Activated CD8-positive, alpha-beta memory T cell treated with anti-CD3 and anti-CD28 coated beads for 48 hours (primary cell): ENCODE results near the gene VWCE.

ENCODE experiments used
- DNase-seq, 3 experiments: peaks; one replicate each; pipeline ENCODE4 v3.0.0-alpha.2; 2020; ENCODE audit warnings: low read depth in 2 of 3, low spot score in 2 of 3

The VWCE gene

GRCh38 chr11:61281581-61282250, 13.4 kb downstream of the VWCE start:
- peak; percentile 22 to 33 (median 24) for DNase-seq

DNA sequence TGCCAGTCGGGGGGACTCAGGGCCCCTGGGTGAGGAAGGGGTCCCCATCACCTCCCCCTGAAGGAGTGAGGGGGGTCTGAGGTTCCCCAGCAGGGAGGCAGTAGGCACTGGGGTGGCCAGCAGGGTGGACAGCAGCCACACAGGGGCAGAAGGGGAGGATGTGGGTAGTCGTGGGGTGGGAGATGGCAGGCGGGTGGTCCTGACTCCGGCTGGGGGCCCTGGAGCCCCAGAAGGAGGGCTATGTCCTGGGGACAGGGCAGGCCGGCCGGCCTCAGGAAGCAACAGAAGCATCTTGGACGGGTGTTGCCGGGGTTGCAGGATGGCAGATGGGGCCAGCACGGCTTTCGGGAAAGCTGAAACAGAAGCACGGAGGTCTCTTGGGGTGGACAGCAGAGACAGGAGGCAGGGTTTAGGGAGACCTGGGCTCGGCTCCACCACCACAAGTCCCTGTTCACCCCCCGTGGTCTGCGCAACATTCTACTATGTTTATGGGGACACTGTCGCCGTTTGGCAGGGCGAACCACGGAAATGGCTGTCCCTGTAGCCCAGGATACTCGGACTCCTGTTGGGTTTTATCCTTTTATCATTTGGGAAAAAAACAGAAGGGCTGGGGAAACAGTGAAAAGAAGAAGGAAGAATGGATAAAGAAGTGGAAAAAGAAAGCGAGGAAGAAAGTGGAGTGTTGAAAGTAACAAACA, 14.1 kb downstream of the VWCE start:
- DNase-seq, result no peak

GRCh38 chr11:61279934-61280659, 15.0 kb downstream of the VWCE start:
- DNase-seq, result no peak

GRCh38 chr11:61278001-61278470, 17.1 kb downstream of the VWCE start:
- DNase-seq, result no peak

GRCh38 chr11:61277186-61278000, 17.7 kb downstream of the VWCE start:
- no peak for DNase-seq

DNA sequence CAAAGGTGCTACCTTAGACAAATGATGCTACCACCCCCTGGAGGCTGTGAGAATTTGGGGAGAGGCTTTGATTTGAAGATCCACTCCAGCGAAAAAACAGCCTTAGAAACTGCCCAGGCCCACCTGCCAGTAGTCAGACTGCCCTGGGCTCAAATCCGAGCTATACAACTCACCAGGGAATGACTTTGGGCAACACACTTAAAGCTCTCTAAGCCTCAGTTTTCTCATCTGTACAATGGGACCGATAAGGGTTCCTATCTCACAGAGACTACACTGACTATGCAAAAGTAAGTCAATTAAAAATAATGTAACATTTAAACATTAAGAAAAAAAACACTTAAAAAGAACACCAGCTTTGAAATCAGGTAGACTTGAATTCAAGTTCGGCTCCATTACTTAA, 19.9 kb downstream of the VWCE start:
- DNase-seq, result no peak

DNA sequence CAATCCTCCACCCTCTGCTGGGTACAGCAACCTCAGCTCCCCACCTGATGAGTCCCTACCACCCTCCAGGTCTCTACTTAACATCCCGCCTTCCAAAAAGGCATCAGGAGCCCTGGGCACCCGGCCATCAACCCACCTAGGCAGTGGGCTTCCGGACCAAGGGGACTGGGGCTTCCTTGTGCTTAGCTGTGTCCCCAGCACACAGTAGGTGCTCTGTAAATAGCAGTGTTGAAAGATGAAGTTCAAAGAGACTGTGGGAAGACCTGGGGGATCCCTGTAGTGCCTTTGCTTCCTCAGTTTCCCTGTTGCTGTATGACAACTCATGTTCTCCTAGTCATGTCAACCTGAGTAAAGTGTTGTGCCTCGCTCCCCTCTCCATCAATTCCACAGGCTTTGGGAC, 21.0 kb downstream of the VWCE start:
- no peak for DNase-seq

GRCh38 chr11:61273178-61274078, 21.7 kb downstream of the VWCE start:
- DNase-seq, result no peak

DNA sequence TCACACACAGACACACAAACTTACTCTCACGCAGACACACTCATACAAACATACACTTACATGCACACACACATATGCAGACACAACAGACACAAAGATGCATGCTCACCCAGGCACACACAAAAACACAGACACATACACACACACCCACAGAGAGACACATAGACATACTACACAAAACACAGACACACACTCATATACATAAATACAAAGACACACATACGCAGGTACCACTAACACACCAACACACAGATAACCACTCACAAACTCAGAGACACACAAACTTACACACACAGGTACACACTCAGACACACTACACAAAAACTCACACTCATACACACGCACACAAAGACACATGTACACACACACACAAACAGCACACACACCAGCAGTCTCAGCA, 22.4 kb downstream of the VWCE start:
- no peak for DNase-seq

GRCh38 chr11:61270354-61271076, 24.6 kb downstream of the VWCE start:
- DNase-seq, result no peak

GRCh38 chr11:61268588-61269250, 26.4 kb downstream of the VWCE start:
- no peak for DNase-seq

DNA sequence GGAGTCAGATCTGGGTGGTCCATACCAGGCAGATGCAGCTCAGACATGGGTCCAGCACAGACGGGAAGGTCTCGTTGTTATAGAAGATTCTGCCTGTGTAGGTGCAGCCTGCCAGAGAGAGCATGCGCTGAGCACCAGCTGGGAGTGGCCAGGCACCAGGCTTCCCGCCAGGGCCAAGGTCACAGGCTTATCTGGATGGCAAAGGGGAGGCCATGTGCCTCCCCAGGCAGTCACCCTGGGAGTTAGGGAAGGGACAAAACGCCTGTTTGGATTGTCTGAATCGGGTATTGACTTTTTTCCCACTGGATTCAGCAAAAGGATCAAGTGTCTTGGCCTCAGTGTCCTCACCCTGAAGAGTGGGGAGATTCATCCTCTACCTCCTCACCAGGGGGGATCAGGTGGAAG, 27.7 kb downstream of the VWCE start:
- DNase-seq, result no peak

GRCh38 chr11:61266602-61267001, 28.5 kb downstream of the VWCE start:
- DNase-seq, result no peak

DNA sequence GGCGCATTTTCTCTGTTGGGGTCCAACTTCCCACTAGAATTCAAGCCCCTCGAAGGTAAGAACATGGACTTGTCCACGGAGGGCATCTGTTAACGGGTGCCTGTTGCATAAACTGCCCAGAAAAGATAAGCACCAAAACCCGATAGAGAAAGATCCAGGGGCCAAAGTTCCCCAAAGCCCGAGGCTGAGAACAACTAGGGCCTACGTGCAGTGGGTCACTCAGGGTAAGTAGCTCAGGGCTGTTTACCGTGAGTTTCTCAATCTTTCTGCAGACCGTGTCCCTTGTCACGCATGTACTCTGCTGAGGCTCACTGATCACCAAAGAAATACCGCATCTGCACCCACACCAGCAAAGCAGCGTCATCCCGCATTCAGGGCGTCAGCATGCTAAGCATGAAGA, 29.8 kb downstream of the VWCE start:
- no peak for DNase-seq

- DNase-seq, result no peak
These were observed 30.3 kb downstream of the VWCE start for GRCh38 chr11:61264795-61265194.

GRCh38 chr11:61264371-61264770, 30.7 kb downstream of the VWCE start:
- DNase-seq, result no peak

DNA sequence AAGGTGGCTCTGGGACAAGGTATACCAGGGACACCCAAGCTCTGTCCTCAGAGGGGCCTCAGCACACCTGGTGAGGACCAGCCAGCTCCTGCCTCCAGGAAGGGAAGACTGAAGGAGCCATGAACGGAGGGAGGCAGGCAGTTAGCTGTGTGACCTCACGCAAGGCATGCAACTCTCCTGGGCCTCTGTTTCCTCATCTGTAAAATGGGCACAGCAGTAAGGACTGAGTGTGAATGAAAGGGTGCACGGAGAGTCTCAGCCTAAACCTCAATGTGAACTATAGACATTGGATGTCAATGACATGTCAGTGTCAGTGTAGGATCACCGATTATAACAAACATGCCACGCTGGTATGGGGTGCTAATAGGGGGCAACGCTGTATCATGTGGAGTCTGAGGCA, 35.8 kb downstream of the VWCE start:
- no peak for DNase-seq

DNA sequence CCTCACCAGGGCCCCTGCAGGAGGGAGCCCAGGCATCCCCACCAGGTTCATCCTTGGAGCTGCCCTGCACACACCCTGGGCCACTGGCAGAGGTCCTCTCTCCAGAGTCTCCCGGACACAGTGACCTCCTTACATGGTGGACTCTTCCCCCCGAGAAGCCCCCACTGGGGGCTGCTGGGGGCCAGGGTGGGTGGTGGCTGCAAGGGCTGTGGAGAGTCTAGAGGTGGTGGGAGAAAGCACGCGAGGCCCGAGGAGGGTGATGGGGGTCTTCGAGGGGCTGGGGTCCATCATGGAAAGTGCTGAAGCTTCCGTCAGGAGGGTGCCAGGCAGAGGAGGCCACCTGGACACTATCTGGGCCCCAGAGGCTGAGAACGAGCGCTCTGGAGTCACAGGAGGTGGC, 36.6 kb downstream of the VWCE start:
- no peak for DNase-seq
